Measurements from ENCODE around the gene COG5.
A peak's percentile ranks its signal among the peaks of the same experiment; 100 is the strongest.

- TF ChIP-seq CTCF (tag by site-specific recombination; IDR thresholded peaks at IDR 0.05) (no peak), ZNF747 (tag by site-specific recombination; IDR thresholded peaks at IDR 0.05) (no peak), ZNF449 (tag by site-specific recombination; IDR thresholded peaks at IDR 0.05) (no peak), ZNF140 (tag by site-specific recombination; IDR thresholded peaks at IDR 0.05) (no peak), REST (tag by site-specific recombination; IDR thresholded peaks at IDR 0.05) (no peak), PRDM2 (tag by site-specific recombination; IDR thresholded peaks at IDR 0.05; ENCODE audit: borderline replicate concordance) (no peak), SP2 (tag by site-specific recombination; IDR thresholded peaks at IDR 0.05) (no peak), TCF7L2 (IDR thresholded peaks at IDR 0.05; ENCODE audit: borderline replicate concordance, low read depth, low read length) (0 out of 2 replicates have a peak, but pooled peaks have one; percentile 29), KLF7 (tag by site-specific recombination; IDR thresholded peaks at IDR 0.05; ENCODE audit: borderline replicate concordance) (no peak), ZNF362 (tag by site-specific recombination; IDR thresholded peaks at IDR 0.05) (no peak), ZNF274 (IDR thresholded peaks at IDR 0.05; ENCODE audit: low read length) (no peak), ZNF274 (tag by site-specific recombination; IDR thresholded peaks at IDR 0.05; ENCODE audit: borderline replicate concordance) (no peak), ZBTB48 (tag by site-specific recombination; IDR thresholded peaks at IDR 0.05) (no peak), PATZ1 (tag by site-specific recombination; IDR thresholded peaks at IDR 0.05) (no peak), PBX3 (CRISPR knock-in tag; IDR thresholded peaks at IDR 0.05) (no peak)
Measured at GRCh38 chr7:107387573-107388219, 176.0 kb downstream of the COG5 start.

All from HEK293 (cell line).